Heart right ventricle (tissue), 16 donors: ENCODE results near the gene C4orf51. TPM values are rescaled to one million over a fixed set of nuclear protein-coding genes. Genes with fewer than 3 reads are reported as not detected.

Experiments
- ATAC-seq, 8 donors: fragments of 200-7000 bp; cut with Tn5 transposase; one replicate each; pipeline ENCODE4 v1.9.1; 2020; ENCODE audit warnings: mild to moderate bottlenecking in 8 of 8, moderate library complexity in 8 of 8, moderate number of reproducible peaks in 1 of 8
- DNase-seq, 2 donors: peaks; one replicate each; pipeline ENCODE4 v3.0.0-alpha.2; 2020
- H3K27ac ChIP-seq, 10 donors: fragments of 200-600 bp; sonication (generic) in 2 of 10; one replicate each; pipeline versions ENCODE4 v1.5.0 to v1.8.0; 2020 to 2022; ENCODE audit warnings: mild to moderate bottlenecking in 3 of 10
- H3K27me3 ChIP-seq, 7 donors: fragments of 200-600 bp; one replicate each; pipeline ENCODE4 v1.8.0; 2021 to 2022; ENCODE audit warnings: mild to moderate bottlenecking in 2 of 7
- H3K36me3 ChIP-seq, 9 donors: fragments of 200-600 bp; sonication (generic) in 1 of 9; one replicate each; pipeline versions ENCODE4 v1.5.0 to v1.8.0; 2020 to 2022; ENCODE audit warnings: mild to moderate bottlenecking in 2 of 9
- H3K4me1 ChIP-seq, 9 donors: fragments of 200-600 bp; sonication (generic) in 1 of 9; one replicate each; pipeline versions ENCODE4 v1.5.0 to v1.8.0; 2020 to 2022; ENCODE audit warnings: mild to moderate bottlenecking in 4 of 9
- H3K4me3 ChIP-seq, 10 donors: fragments of 200-600 bp; sonication (generic) in 2 of 10; one replicate each; pipeline versions ENCODE4 v1.5.0 to v1.8.0; 2020 to 2022; ENCODE audit warnings: mild to moderate bottlenecking in 7 of 10, moderate library complexity in 2 of 10
- H3K9me3 ChIP-seq, 11 donors: fragments of 200-600 bp in 10 of 11; sonication (generic) in 2 of 11; one replicate each; pipeline versions ENCODE4 v1.5.0 to v1.8.0; 2013 to 2022; ENCODE audit warnings: mild to moderate bottlenecking in 2 of 11, control low read depth in 1 of 11, moderate library complexity in 1 of 11
- WGBS, 2 donors: extraction: QIAGEN DNeasy Blood & Tissue Kit; methylation state at CpG; one replicate each; pipeline ENCODE4 v1.1.7; 2013; ENCODE audit warnings: inconsistent platforms in 1 of 2; 5-methylcytosine and 5-hydroxymethylcytosine counted together
- intact Hi-C, 10 donors: fragments of 100-400 bp; cut with DNase I; formaldehyde crosslinking; loops; one replicate each; pipeline versions ENCODE4 v1.11.1 to v1.14.2; 2022
- polyA plus RNA-seq, 2 donors: library from polyadenylated mRNA; stranded (reverse); fragments of 200-250 nt; gene quantifications; one replicate each; pipeline ENCODE4 v1.2.3, GENCODE V29; 2013
- total RNA-seq, 10 donors: library from RNA; stranded (reverse); fragmentation: NEBNext Ultra II Directional in 3 of 10; extraction: Animal tissue kit (Norgen Biotek cat#: 25700) in 3 of 10; gene quantifications; one replicate each; pipeline versions ENCODE4 v1.2.1 to v1.2.4, GENCODE V29; 2021 to 2023
- TF ChIP-seq, protein P1 (sequence below), 9 donors: fragments of 200-600 bp; sonication (generic) in 2 of 9; IDR thresholded peaks; one replicate each; pipeline versions ENCODE4 v1.5.0 to v1.8.0; 2021 to 2022; ENCODE audit warnings: antibody characterized with exemption in 9 of 9, mild to moderate bottlenecking in 5 of 9, moderate library complexity in 1 of 9
- donor health status: Arrhythmogenic right ventricular cardiomyopathy.
- donor health status: ischemic (EF 13 %, LVEDD 7.1; RV severe dilation, severe dysfunction).
- donor health status: healthy with polysubstance abuse.
- donor health status: DM: no; HTN: yes; CAD: no.
- donor health status: DM: no; HTN: no; CAD: no.
- donor health status: ischemic (EF 25% LVEDD 6.9; RV normal size, moderate dysfunction).
- donor health status: ischemic (EF 25% LVEDD 5.7; RV mildly dilated, moderate dysfunction).
- donor health status: healthy.
- donor health status: DM: yes; HTN: yes; CAD: no.
- donor health status: Ischemic cardiomyopathy.
- donor health status: ischemic (EF 35%, LVEDD 5.7; RV mildly dilated, moderate dysfunction).
- donor health status: nonischemic (EF 11% LVEDD 7.7; RV severe dilation, severe dysfunction).
- donor health status: DM: yes; HTN: yes; CAD: no.
- donor health status: PGD.
- donor health status: ischemic (EF 29% LVEDD 5.4; RV normal size, mild dysfunction).
- donor health status: nonischemic (EF 23%, LVEDD 6.1; RV moderate dilation, normal function).

The C4orf51 gene
- total and polyA plus RNA-seq, 12 donors = not detected

DNA sequence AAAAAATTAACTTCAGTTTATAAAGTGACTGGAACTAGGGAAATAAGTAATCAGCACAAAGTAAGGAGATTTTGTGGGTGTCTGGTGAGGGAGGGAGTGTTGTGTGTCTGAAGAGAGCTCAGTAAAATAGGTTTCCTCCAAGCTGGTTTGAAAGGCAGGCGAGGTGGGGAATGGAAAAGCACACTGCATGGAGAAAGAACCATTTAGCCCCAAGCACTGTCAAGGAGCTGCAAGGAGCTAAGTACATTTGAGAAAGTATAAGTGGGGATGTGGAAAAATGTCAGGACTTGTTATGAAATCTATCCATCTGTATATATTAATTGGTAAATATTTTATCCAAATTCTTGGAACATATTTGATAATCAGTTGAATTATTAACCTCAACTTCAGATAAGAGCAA lies 956 bp downstream of the C4orf51 start:
- ATAC-seq (no peak), DNase-seq (no peak)
- H3K9me3 ChIP-seq = peaks cover 0 to 23% (median 5%) of the 10 kb centered on the region in 11 donors
- peak overlapping the region in 2 of 10 donors; percentile 32 to 39 for H3K27ac ChIP-seq
- 93 to 100% methylated on average over 1 of the region's 1 CpG for WGBS, 2 donors
- H3K4me3 ChIP-seq = no peak overlapping the region
- H3K27me3 ChIP-seq = no peaks in the 10 kb centered on the region
- TF ChIP-seq, protein P1, sequence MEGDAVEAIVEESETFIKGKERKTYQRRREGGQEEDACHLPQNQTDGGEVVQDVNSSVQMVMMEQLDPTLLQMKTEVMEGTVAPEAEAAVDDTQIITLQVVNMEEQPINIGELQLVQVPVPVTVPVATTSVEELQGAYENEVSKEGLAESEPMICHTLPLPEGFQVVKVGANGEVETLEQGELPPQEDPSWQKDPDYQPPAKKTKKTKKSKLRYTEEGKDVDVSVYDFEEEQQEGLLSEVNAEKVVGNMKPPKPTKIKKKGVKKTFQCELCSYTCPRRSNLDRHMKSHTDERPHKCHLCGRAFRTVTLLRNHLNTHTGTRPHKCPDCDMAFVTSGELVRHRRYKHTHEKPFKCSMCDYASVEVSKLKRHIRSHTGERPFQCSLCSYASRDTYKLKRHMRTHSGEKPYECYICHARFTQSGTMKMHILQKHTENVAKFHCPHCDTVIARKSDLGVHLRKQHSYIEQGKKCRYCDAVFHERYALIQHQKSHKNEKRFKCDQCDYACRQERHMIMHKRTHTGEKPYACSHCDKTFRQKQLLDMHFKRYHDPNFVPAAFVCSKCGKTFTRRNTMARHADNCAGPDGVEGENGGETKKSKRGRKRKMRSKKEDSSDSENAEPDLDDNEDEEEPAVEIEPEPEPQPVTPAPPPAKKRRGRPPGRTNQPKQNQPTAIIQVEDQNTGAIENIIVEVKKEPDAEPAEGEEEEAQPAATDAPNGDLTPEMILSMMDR (IDR thresholded peaks at IDR 0.05) = no peak
- intact Hi-C loops = loop anchor here in 1 of 10 donors (2.0 kb wide), 1 partner anchor 52 kb away; no protein-coding TSS in a partner anchor
- peaks cover 0 to 29% (median 18%) of the 10 kb centered on the region in 9 donors for H3K4me1 ChIP-seq
- no peaks in the 10 kb centered on the region for H3K36me3 ChIP-seq

DNA sequence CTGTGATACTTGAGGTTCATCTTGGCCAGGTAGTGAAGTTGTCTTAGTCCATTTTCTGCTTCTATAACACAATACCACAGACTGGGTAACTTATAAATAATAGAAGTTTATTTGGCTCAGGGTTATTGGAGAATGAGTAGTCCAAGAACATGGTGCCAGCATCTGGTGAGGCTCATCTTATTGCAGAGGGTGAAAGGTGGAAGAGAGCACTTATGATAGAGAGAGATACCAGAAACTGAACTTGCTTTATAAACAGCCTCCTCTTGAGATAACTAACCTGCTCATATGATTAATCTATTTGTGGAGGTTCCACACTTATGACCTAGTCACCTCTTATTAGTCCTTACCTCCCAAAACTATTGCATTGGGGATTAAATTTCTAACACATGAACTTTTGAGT lies 1.6 kb downstream of the C4orf51 start:
- H3K27ac ChIP-seq = no peak overlapping the region

DNA sequence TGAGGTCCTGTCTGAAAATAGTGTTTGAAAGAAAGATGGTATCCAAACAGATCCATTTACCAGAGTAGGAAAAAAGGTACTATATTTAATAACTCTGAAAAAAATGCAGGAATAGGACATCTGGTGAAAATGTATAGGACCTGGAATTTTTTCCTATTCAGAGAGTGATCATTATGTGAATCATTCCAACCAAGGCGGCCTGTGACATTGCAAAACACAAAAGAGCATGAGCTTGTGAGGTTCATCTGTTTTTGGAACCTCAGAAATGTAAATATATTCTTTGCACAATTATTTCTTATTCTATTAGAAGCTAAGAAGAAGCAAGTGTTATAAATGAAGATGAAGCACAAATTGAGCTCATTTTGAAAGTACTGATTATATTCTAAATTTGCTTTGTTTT lies 2.0 kb downstream of the C4orf51 start:
- Histone ChIP-seq H3K36me3 (no peaks in the 10 kb centered on the region), H3K4me1 (peaks cover 0 to 29% (median 18%) of the 10 kb centered on the region in 9 donors), H3K27me3 (no peaks in the 10 kb centered on the region), H3K9me3 (peaks cover 0 to 18% (median 5%) of the 10 kb centered on the region in 11 donors), H3K27ac (no peak overlapping the region), H3K4me3 (no peak overlapping the region)
- 92 to 95% methylated on average over 1 of the region's 1 CpG for WGBS, 2 donors
- TF ChIP-seq, protein P1 (IDR thresholded peaks at IDR 0.05) = no peak
- ATAC-seq = no peak
- intact Hi-C loops = loop anchor here in 1 of 10 donors (2.0 kb wide), 1 partner anchor 51 kb away; no protein-coding TSS in a partner anchor
- DNase-seq = no peak

More for the DNA sequence above, 1.6 kb downstream of the C4orf51 start:
- H3K4me3 ChIP-seq = no peak overlapping the region
- TF ChIP-seq, protein P1 (IDR thresholded peaks at IDR 0.05) = no peak
- H3K27me3 ChIP-seq = no peaks in the 10 kb centered on the region
- H3K4me1 ChIP-seq = peaks cover 0 to 29% (median 18%) of the 10 kb centered on the region in 9 donors
- intact Hi-C loops = loop anchor here in 1 of 10 donors (2.0 kb wide), 1 partner anchor 51 kb away; no protein-coding TSS in a partner anchor
- DNase-seq = no peak
- no peaks in the 10 kb centered on the region for H3K36me3 ChIP-seq
- ATAC-seq = peak in 6 of 8 donors; percentile 46 to 83 (median 52)
- peaks cover 0 to 22% (median 5%) of the 10 kb centered on the region in 11 donors for H3K9me3 ChIP-seq

DNA sequence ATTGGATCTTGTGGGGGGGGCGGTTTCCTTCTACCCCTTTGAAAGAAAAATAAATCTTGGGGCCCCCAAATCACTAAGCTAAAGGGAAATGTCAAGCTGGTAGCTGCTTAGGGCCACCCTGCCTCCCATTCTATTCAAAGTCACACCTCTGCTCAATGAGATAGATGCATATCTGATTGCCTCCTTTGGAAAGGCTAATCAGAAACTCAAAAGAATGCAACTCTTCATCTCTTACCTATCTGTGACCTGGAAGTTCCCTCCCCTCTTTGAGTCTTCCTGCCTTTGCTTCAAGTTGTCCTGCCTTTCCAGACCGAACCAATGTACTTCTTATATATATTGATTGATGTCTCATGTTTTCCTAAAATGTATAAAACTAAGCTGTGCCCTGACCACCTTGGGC lies 7.0 kb downstream of the C4orf51 start:
- Histone ChIP-seq H3K4me1 (peaks cover 0 to under 1% (median 0%) of the 10 kb centered on the region in 9 donors), H3K27ac (no peak overlapping the region), H3K36me3 (no peaks in the 10 kb centered on the region), H3K9me3 (peaks cover 0 to 5% (median 0%) of the 10 kb centered on the region in 11 donors), H3K27me3 (no peaks in the 10 kb centered on the region), H3K4me3 (no peak overlapping the region)
- TF ChIP-seq, protein P1 (IDR thresholded peaks at IDR 0.05) = no peak
- intact Hi-C loops = no loop called here
- WGBS, 2 donors = 44 to 63% methylated on average over 2 of the region's 2 CpGs
- DNase-seq (no peak), ATAC-seq (no peak)
